Measurements from ENCODE around the gene FRYL.

GRCh38 chr4:48708610-48709009 lies 71.5 kb downstream of the FRYL start:
- TF ChIP-seq EZH2 (IDR thresholded peaks at IDR 0.05; ENCODE audit: borderline replicate concordance, low read length) (no peak), CTCF (IDR thresholded peaks at IDR 0.05; ENCODE audit: low read length) (no peak)

All from OCI-LY1 (cell line).